HG03045 (cell line): Measurements from ENCODE around the gene GPC6.
"Not testable (repeated sequence)": the region's sequence is repeated elsewhere in the genome, so short reads cannot be mapped to it uniquely, and the experiment has no call there.

Experiments used
- ATAC-seq: cut with Tn5 transposase; IDR thresholded peaks from one replicate; pipeline ENCODE4 v1.9.1; 2021; ENCODE audit warnings: mild to moderate bottlenecking, moderate library complexity; ENCODE audit not compliant: unreplicated experiment

GPC6 gene

GRCh38 chr13:93318534-93319254, 92.1 kb downstream of the GPC6 start:
- ATAC-seq: no peak

- ATAC-seq: no peak
Observed at GRCh38 chr13:93320942-93321341, 94.3 kb downstream of the GPC6 start.

GRCh38 chr13:93323880-93324279, 97.3 kb downstream of the GPC6 start:
- ATAC-seq: not testable (repeated sequence)

GRCh38 chr13:93325303-93326233, 99.0 kb downstream of the GPC6 start:
- ATAC-seq: no peak

GRCh38 chr13:93326234-93326811, 99.7 kb downstream of the GPC6 start:
- ATAC-seq: no peak

- ATAC-seq: no peak
Observed at GRCh38 chr13:93328943-93329342, 102.3 kb downstream of the GPC6 start.

GRCh38 chr13:93336728-93337127, 110.1 kb downstream of the GPC6 start:
- no peak for ATAC-seq

GRCh38 chr13:93338030-93338429, 111.4 kb downstream of the GPC6 start:
- no peak for ATAC-seq

GRCh38 chr13:93338906-93339305, 112.3 kb downstream of the GPC6 start:
- no peak for ATAC-seq

- no peak for ATAC-seq
Observed at GRCh38 chr13:93339550-93339949, 112.9 kb downstream of the GPC6 start.

- ATAC-seq: no peak
Observed at GRCh38 chr13:93341517-93341916, 114.9 kb downstream of the GPC6 start.

GRCh38 chr13:93343097-93343496, 116.5 kb downstream of the GPC6 start:
- ATAC-seq: no peak

- no peak for ATAC-seq
Observed at GRCh38 chr13:93344048-93344705, 117.6 kb downstream of the GPC6 start.

GRCh38 chr13:93345024-93345423, 118.4 kb downstream of the GPC6 start:
- ATAC-seq: no peak

GRCh38 chr13:93345770-93346169, 119.2 kb downstream of the GPC6 start:
- no peak for ATAC-seq

GRCh38 chr13:93352616-93353015, 126.0 kb downstream of the GPC6 start:
- ATAC-seq: no peak

- no peak for ATAC-seq
Observed at GRCh38 chr13:93355094-93355493, 128.5 kb downstream of the GPC6 start.

GRCh38 chr13:93356469-93356868, 129.9 kb downstream of the GPC6 start:
- no peak for ATAC-seq

GRCh38 chr13:93360021-93360420, 133.4 kb downstream of the GPC6 start:
- no peak for ATAC-seq

- no peak for ATAC-seq
Observed at GRCh38 chr13:93361703-93362102, 135.1 kb downstream of the GPC6 start.

GRCh38 chr13:93364166-93364565, 137.6 kb downstream of the GPC6 start:
- ATAC-seq: no peak
